Subcutaneous adipose tissue (tissue), 4 donors: ENCODE measurements around the gene NPIPA5. TPM values are rescaled to one million over a fixed set of nuclear protein-coding genes. Genes with fewer than 3 reads are reported as not detected.
"Not testable (repeated sequence)": the region's sequence is repeated elsewhere in the genome, so short reads cannot be mapped to it uniquely, and the experiment has no call there.

ENCODE experiments used
- total RNA-seq, 4 donors: library from RNA; depleted of rRNA; stranded (reverse); fragments of >200 nt; gene quantifications; one replicate each; pipeline ENCODE4 v1.1.0, GENCODE V29; 2016
- TF ChIP-seq, protein P1 (sequence below): fragments of 450-650 bp; IDR thresholded peaks from one replicate; pipeline ENCODE4 v1.5.1; 2016; ENCODE audit warnings: low read depth, mild to moderate bottlenecking, control low read depth, antibody characterized with exemption, moderate library complexity

The NPIPA5 gene
- total RNA-seq: 10 to 100 TPM in 3 of 4 donors, 1 to 10 TPM in 1; 1.0 to 21.6 (median 17.1) TPM

DNA sequence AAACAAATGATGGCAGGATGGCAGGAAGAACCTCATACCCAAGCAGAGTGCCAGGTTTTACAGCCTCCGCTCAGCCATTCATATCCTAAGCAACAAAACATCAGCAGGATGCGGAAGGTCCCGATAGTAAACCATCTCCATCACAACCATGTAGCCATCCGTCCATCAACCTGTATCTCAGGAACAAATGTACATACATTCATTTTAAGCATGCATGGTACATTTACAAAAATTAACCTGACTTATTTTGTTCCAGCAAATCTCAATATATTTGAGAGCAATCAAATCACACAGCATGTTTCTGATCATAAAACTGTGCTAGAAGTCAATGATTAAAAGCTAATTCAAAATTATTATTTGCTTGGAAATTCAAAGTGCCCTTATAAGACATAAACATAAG is at the start of gene NPIPA5:
Gene NPIPA5 (minus strand): TSS at position 101 of the 400 bp plus-strand sequence. CDS start 0 bp downstream, at position 101.
- TF ChIP-seq, protein P1, sequence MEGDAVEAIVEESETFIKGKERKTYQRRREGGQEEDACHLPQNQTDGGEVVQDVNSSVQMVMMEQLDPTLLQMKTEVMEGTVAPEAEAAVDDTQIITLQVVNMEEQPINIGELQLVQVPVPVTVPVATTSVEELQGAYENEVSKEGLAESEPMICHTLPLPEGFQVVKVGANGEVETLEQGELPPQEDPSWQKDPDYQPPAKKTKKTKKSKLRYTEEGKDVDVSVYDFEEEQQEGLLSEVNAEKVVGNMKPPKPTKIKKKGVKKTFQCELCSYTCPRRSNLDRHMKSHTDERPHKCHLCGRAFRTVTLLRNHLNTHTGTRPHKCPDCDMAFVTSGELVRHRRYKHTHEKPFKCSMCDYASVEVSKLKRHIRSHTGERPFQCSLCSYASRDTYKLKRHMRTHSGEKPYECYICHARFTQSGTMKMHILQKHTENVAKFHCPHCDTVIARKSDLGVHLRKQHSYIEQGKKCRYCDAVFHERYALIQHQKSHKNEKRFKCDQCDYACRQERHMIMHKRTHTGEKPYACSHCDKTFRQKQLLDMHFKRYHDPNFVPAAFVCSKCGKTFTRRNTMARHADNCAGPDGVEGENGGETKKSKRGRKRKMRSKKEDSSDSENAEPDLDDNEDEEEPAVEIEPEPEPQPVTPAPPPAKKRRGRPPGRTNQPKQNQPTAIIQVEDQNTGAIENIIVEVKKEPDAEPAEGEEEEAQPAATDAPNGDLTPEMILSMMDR: not testable (repeated sequence)

- TF ChIP-seq, protein P1: no peak
Observed at GRCh38 chr16:15427648-15428239, 49.6 kb upstream of the NPIPA5 start.

DNA sequence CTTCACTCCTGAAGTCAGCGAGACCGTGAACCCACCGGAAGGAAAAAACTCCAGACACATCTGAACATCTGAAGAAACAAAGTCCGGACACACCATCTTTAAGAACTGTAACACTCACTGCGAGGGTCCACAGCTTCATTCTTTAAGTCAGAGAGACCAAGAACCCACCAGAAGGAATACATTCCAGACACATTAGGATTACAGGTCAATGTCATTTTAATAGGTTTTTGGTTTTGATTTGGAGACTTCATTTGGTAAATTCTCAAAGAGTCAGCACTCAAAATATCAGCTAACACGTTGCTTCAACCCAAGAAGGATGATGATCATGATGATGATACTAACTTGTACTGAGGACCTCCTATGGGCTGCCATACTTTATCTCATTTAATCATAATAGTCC is 48.7 kb upstream of the NPIPA5 start:
- TF ChIP-seq, protein P1: no peak

GRCh38 chr16:15425861-15426260 is 47.8 kb upstream of the NPIPA5 start:
- TF ChIP-seq, protein P1: no peak

GRCh38 chr16:15422222-15422621 is 44.1 kb upstream of the NPIPA5 start:
- TF ChIP-seq, protein P1: no peak

- TF ChIP-seq, protein P1: no peak
Observed at GRCh38 chr16:15418206-15418605, 40.1 kb upstream of the NPIPA5 start.

- TF ChIP-seq, protein P1: no peak
Observed at GRCh38 chr16:15417197-15417596, 39.1 kb upstream of the NPIPA5 start.
